Measurements from ENCODE around the gene ZNF784. TPM values are rescaled to one million over a fixed set of nuclear protein-coding genes. Genes with fewer than 3 reads are reported as not detected.

ZNF784 gene
- total RNA-seq, 1 experiment from 2014 or later: 9.9 TPM

DNA sequence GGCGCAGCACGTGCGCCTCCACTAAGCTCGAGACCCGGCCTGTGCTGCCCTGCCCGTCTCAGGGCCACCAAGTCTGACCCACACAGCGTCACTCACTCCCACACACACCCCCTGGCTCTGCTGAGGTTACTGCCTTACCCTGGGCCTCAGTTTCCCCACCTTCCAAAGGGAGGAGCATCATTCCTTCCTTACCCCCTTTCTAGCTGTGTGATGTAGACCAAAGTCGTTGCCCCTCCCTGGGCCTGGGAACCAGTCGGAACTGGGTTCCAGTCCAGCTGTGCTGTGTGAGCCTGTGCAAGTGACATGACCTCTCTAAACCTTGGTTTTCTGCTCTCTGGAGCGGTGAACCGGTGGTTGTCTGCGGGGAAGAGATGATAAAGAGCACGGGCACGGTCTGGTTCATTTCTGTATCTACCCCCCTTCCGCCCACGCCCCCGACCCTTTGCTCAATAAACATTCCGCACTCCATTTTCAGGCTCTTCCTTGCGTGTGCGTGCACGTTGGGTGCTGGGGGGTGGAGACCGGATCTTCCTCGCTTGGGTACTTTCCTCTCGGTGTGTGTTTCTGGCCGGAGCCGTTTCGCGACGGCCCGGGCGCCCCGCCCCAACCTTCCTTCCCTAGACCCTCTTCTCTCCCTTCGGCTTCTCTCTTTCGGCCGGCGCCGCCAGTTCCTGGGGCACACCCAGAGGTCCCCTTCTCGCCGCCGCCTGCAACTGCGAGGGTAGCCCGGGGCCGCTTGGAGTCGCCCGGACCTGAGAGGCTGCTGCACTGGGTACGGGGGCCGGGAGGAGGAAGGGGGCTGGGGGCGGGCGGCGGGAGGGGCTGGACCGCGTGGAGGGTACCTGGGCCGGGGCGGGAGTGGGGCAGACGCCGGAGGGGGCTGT is 18.9 kb upstream of the ZNF784 start, which contains the start of gene ZNF581:
ZNF581 (plus strand) TSS at position 647 of the 884 bp plus-strand sequence. CDS start 923 bp downstream, outside the sequence.
- 0 out of 2 replicates have a peak, but pooled peaks have one; percentile 9 for TF ChIP-seq FOXP1 (CRISPR knock-in tag; IDR thresholded peaks at IDR 0.05; ENCODE audit: borderline replicate concordance)
- peak; percentile 43; the same call in 1 of the 2 replicates for TF ChIP-seq ZBTB43 (CRISPR knock-in tag; IDR thresholded peaks at IDR 0.05)
- TF ChIP-seq, protein P1, sequence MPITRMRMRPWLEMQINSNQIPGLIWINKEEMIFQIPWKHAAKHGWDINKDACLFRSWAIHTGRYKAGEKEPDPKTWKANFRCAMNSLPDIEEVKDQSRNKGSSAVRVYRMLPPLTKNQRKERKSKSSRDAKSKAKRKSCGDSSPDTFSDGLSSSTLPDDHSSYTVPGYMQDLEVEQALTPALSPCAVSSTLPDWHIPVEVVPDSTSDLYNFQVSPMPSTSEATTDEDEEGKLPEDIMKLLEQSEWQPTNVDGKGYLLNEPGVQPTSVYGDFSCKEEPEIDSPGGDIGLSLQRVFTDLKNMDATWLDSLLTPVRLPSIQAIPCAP (CRISPR knock-in tag; IDR thresholded peaks at IDR 0.05): peak; percentile 61; the same call in 1 of the 2 replicates
- peak; percentile 62; the same call in 1 of the 2 replicates for TF ChIP-seq SMAD3 (CRISPR knock-in tag; IDR thresholded peaks at IDR 0.05; ENCODE audit: borderline replicate concordance)
- TF ChIP-seq FOXK1 (CRISPR knock-in tag; IDR thresholded peaks at IDR 0.05): peak; percentile 43; the same call in 1 of the 2 replicates
- no peak for TF ChIP-seq GRHL2 (CRISPR knock-in tag; IDR thresholded peaks at IDR 0.05; ENCODE audit: insufficient replicate concordance, severe bottlenecking)
- no peak for TF ChIP-seq ETV6 (CRISPR knock-in tag; IDR thresholded peaks at IDR 0.05)
- peak; percentile 22; the same call in 1 of the 2 replicates for TF ChIP-seq NFYB (CRISPR knock-in tag; conservative IDR thresholded peaks at IDR 0.05; ENCODE audit: low read depth)
- TF ChIP-seq SP1 (CRISPR knock-in tag; conservative IDR thresholded peaks at IDR 0.05): peak; percentile 70
- TF ChIP-seq NFE2L1 (CRISPR knock-in tag; IDR thresholded peaks at IDR 0.05): peak; percentile 76; the same call in 1 of the 2 replicates
- TF ChIP-seq KAT7 (CRISPR knock-in tag; IDR thresholded peaks at IDR 0.05; ENCODE audit: borderline replicate concordance): peak; percentile 86; the same call in 1 of the 2 replicates
- TF ChIP-seq, protein P2, sequence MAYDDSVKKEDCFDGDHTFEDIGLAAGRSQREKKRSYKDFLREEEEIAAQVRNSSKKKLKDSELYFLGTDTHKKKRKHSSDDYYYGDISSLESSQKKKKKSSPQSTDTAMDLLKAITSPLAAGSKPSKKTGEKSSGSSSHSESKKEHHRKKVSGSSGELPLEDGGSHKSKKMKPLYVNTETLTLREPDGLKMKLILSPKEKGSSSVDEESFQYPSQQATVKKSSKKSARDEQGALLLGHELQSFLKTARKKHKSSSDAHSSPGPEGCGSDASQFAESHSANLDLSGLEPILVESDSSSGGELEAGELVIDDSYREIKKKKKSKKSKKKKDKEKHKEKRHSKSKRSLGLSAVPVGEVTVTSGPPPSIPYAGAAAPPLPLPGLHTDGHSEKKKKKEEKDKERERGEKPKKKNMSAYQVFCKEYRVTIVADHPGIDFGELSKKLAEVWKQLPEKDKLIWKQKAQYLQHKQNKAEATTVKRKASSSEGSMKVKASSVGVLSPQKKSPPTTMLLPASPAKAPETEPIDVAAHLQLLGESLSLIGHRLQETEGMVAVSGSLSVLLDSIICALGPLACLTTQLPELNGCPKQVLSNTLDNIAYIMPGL (CRISPR knock-in tag; IDR thresholded peaks at IDR 0.05): peak; percentile 39
- 0 out of 2 replicates have a peak, but pooled peaks have one; percentile 31 for TF ChIP-seq ERG (CRISPR knock-in tag; IDR thresholded peaks at IDR 0.05)
- TF ChIP-seq CBFB (CRISPR knock-in tag; IDR thresholded peaks at IDR 0.05; ENCODE audit: low read depth): 0 out of 2 replicates have a peak, but pooled peaks have one; percentile 11
- TF ChIP-seq USF2 (CRISPR knock-in tag; IDR thresholded peaks at IDR 0.05): 0 out of 2 replicates have a peak, but pooled peaks have one; percentile 5
- no peak for TF ChIP-seq NR1H2 (CRISPR knock-in tag; IDR thresholded peaks at IDR 0.05)
- no peak for TF ChIP-seq ATF1 (CRISPR knock-in tag; IDR thresholded peaks at IDR 0.05)
- peak; percentile 70 for TF ChIP-seq GABPB1 (CRISPR knock-in tag; IDR thresholded peaks at IDR 0.05)
- no peak for TF ChIP-seq RORB (CRISPR knock-in tag; IDR thresholded peaks at IDR 0.05)
- TF ChIP-seq JUN (CRISPR knock-in tag; IDR thresholded peaks at IDR 0.05): 0 out of 2 replicates have a peak, but pooled peaks have one; percentile 26
- no peak for TF ChIP-seq ZBTB21 (CRISPR knock-in tag; IDR thresholded peaks at IDR 0.05; ENCODE audit: borderline replicate concordance)
- TF ChIP-seq ZMAT4 (CRISPR knock-in tag; IDR thresholded peaks at IDR 0.05): no peak
- TF ChIP-seq, protein P3, sequence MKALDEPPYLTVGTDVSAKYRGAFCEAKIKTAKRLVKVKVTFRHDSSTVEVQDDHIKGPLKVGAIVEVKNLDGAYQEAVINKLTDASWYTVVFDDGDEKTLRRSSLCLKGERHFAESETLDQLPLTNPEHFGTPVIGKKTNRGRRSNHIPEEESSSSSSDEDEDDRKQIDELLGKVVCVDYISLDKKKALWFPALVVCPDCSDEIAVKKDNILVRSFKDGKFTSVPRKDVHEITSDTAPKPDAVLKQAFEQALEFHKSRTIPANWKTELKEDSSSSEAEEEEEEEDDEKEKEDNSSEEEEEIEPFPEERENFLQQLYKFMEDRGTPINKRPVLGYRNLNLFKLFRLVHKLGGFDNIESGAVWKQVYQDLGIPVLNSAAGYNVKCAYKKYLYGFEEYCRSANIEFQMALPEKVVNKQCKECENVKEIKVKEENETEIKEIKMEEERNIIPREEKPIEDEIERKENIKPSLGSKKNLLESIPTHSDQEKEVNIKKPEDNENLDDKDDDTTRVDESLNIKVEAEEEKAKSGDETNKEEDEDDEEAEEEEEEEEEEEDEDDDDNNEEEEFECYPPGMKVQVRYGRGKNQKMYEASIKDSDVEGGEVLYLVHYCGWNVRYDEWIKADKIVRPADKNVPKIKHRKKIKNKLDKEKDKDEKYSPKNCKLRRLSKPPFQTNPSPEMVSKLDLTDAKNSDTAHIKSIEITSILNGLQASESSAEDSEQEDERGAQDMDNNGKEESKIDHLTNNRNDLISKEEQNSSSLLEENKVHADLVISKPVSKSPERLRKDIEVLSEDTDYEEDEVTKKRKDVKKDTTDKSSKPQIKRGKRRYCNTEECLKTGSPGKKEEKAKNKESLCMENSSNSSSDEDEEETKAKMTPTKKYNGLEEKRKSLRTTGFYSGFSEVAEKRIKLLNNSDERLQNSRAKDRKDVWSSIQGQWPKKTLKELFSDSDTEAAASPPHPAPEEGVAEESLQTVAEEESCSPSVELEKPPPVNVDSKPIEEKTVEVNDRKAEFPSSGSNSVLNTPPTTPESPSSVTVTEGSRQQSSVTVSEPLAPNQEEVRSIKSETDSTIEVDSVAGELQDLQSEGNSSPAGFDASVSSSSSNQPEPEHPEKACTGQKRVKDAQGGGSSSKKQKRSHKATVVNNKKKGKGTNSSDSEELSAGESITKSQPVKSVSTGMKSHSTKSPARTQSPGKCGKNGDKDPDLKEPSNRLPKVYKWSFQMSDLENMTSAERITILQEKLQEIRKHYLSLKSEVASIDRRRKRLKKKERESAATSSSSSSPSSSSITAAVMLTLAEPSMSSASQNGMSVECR (CRISPR knock-in tag; IDR thresholded peaks at IDR 0.05; ENCODE audit: borderline replicate concordance): peak; percentile 82; the same call in 1 of the 2 replicates
- Mint-ChIP-seq H3K9me3 (peaks cover 4% of the 10 kb centered on the region), H3K27ac (peak within 1 kb of the TSS; percentile 93), H3K27me3 (ENCODE audit: low read depth) (peaks cover 9% of the 10 kb centered on the region), H3K4me3 (peak within 1 kb of the TSS; percentile 89), H3K4me1 (peaks cover 26% of the 10 kb centered on the region), H3K36me3 (peaks cover 20% of the 10 kb centered on the region)
- POLR2A ChIA-PET: no interaction called here
- CTCF ChIA-PET: interaction anchor here (1.0 to 2.6 kb wide), 5 partner anchors 10 to 182 kb away, joined by 5 to 12 read pairs (median 11); partner anchors contain the start of gene ISOC2
- DNase-seq (ENCODE audit: low spot score): peak; percentile 72
- peak; percentile 35 for ATAC-seq
